Lung (tissue), 12 donors: Measurements from ENCODE around the gene MT1F. TPM values are rescaled to one million over a fixed set of nuclear protein-coding genes. Genes with fewer than 3 reads are reported as not detected.

Experiments used
- ATAC-seq: fragments of 200-7000 bp; cut with Tn5 transposase; one replicate; pipeline ENCODE4 v1.9.1; 2020; ENCODE audit warnings: moderate number of reproducible peaks; ENCODE audit not compliant: insufficient read depth, low FRiP score
- DNase-seq, 3 donors: peaks; one replicate each; pipeline ENCODE4 v3.0.0-alpha.2; 2013 to 2017
- H3K27ac ChIP-seq, 2 donors: one replicate each; pipeline ENCODE4 v1.5.1; 2013; ENCODE audit warnings: mild to moderate bottlenecking in 2 of 2, moderate library complexity in 2 of 2, control low read depth in 1 of 2, inconsistent platforms in 1 of 2, low read depth in 1 of 2, low read length in 1 of 2
- H3K27me3 ChIP-seq, 3 donors: one replicate each; pipeline ENCODE4 v1.5.1; 2013; ENCODE audit warnings: low read length in 2 of 3; ENCODE audit not compliant: control insufficient read depth in 3 of 3, insufficient read depth in 3 of 3
- H3K36me3 ChIP-seq, 4 donors: one replicate each; pipeline ENCODE4 v1.5.1; 2013; ENCODE audit warnings: low read length in 4 of 4, mild to moderate bottlenecking in 1 of 4, moderate library complexity in 1 of 4; ENCODE audit not compliant: control insufficient read depth in 4 of 4, insufficient read depth in 4 of 4
- H3K4me1 ChIP-seq, 5 donors: one replicate each; pipeline ENCODE4 v1.5.1; 2013; ENCODE audit warnings: low read length in 5 of 5, mild to moderate bottlenecking in 2 of 5, moderate library complexity in 1 of 5; ENCODE audit not compliant: control insufficient read depth in 5 of 5, insufficient read depth in 5 of 5
- H3K4me3 ChIP-seq: one replicate; pipeline ENCODE4 v1.5.1; 2013; ENCODE audit warnings: mild to moderate bottlenecking, control low read depth, moderate library complexity
- H3K9ac ChIP-seq, 2 donors: one replicate each; pipeline ENCODE4 v1.5.1; 2013; ENCODE audit warnings: low read length in 2 of 2, control low read depth in 1 of 2; ENCODE audit not compliant: insufficient read depth in 1 of 2
- H3K9me3 ChIP-seq, 4 donors: one replicate each; pipeline ENCODE4 v1.5.1; 2013; ENCODE audit warnings: low read length in 3 of 4, mild to moderate bottlenecking in 1 of 4, moderate library complexity in 1 of 4; ENCODE audit not compliant: control insufficient read depth in 4 of 4, insufficient read depth in 3 of 4
- CTCF ChIP-seq: IDR thresholded peaks from 2 replicates; pipeline ENCODE4 v1.5.1; 2012; ENCODE audit warnings: mild to moderate bottlenecking; ENCODE audit errors: control extremely low read depth, extremely low read depth
- WGBS, 2 donors: extraction: QIAGEN DNeasy Blood & Tissue Kit; methylation state at CpG; one replicate each; pipeline ENCODE4 v1.1.7; 2013; 5-methylcytosine and 5-hydroxymethylcytosine counted together
- polyA plus RNA-seq, 2 donors: library from polyadenylated mRNA; stranded (reverse); fragments of 200-250 nt; gene quantifications; one replicate each; pipeline ENCODE4 v1.2.1, GENCODE V29; 2013
- total RNA-seq, 2 donors: library from RNA; depleted of rRNA in 1 of 2; stranded (reverse); fragments of >200 nt in 1 of 2; gene quantifications; one replicate each; pipeline ENCODE4 v1.2.1, GENCODE V29; 2014 to 2021
- donor health status: control.
- donor health status: control.
- donor health status: Bipolar disorder and iron deficiency.
- donor health status: healthy.
- donor health status: DM: yes; HTN: yes; CAD: no.

Gene MT1F
- total and polyA plus RNA-seq, 4 donors, result 3.6 to 42.0 (median 20.9) TPM

GRCh38 chr16:56634715-56635440 lies 22.9 kb upstream of the MT1F start:
- Histone ChIP-seq H3K4me3 (no peak overlapping the region), H3K27ac (no peak overlapping the region), H3K27me3 (peaks cover 0 to 89% (median 83%) of the 10 kb centered on the region in 3 donors), H3K4me1 (peaks cover 0 to 17% (median 5%) of the 10 kb centered on the region in 5 donors), H3K9ac (no peak overlapping the region), H3K9me3 (peaks cover 0 to 8% (median 0%) of the 10 kb centered on the region in 4 donors), H3K36me3 (no peaks in the 10 kb centered on the region)
- DNase-seq, result no peak
- WGBS, 2 donors, result 28 to 35% methylated on average over 47 of the region's 47 CpGs
- no peak for TF ChIP-seq CTCF
- no peak for ATAC-seq

DNA sequence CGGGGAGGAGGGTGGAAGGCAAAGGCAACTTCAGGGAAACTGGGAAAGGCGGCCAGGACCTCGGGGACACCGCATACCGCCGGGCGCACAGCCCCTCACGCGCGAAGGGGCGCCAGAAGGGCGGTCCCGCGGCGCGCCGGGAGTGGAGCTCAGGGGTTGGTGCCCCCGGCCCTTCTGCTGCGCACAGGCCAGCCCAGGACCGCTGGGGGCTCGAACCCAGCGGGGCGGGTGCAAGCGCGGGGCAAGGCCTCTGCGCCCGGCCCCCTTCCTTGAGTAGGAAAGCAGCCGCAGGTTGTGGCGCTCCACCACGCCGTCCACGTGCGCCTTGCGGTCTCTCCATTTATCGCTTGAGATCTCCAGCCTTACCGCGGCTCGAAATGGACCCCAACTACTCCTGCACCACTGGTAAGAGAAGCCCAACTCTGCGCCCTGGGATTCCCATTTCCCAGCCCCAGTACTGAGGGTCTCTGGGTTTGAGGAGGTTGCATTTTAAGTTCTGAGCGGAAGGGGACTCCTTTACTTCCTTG lies 22.3 kb upstream of the MT1F start:
- H3K36me3 ChIP-seq, result no peaks in the 10 kb centered on the region
- no peak overlapping the region for H3K27ac ChIP-seq
- peaks cover 0 to 17% (median 5%) of the 10 kb centered on the region in 5 donors for H3K4me1 ChIP-seq
- DNase-seq (no peak), ATAC-seq (no peak)
- peaks cover 0 to 8% (median 0%) of the 10 kb centered on the region in 4 donors for H3K9me3 ChIP-seq
- 12 to 23% methylated on average over 40 of the region's 40 CpGs for WGBS, 2 donors
- TF ChIP-seq CTCF, result no peak
- H3K9ac ChIP-seq, result no peak overlapping the region
- no peak overlapping the region for H3K4me3 ChIP-seq
- H3K27me3 ChIP-seq, result peaks cover 0 to 89% (median 85%) of the 10 kb centered on the region in 3 donors

DNA sequence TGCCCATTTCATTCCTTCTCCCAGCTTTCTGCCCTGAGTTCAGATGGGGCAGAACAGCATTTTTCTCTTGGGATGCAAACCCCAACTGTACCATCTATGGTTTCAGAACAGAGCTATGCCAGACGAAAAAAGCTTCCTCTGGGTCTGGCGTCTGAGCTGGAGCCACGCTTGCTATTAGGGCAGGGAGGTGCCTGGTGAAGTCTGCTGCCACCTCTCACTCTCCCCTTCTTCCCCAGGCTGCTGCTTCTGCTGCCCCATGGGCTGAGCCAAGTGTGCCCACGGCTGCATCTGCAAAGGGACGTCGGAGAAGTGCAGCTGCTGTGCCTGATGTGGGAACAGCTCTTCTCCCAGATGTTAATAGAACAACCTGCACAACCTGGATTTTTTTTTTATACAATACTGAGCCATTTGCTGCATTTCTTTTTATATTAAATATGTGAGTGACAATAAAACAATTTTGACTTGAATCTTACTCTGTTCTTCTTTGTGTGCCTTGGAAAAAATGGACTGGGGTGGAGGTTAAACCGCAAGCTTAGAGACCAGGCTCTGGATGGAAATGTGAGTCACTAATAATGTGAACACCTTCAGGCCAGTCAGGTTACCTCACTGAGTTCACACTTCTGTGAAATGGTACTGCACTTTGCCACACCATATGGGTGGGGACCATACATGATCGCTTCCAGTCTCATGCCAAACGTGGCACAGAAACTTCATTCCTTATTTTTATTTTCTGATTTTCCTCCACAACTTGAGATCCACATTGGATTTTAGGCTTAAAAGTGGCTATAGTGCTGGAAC lies 20.9 kb upstream of the MT1F start:
- Histone ChIP-seq H3K27me3 (peaks cover 0 to 91% (median 88%) of the 10 kb centered on the region in 3 donors), H3K9me3 (peaks cover 0 to 8% (median 0%) of the 10 kb centered on the region in 4 donors), H3K4me3 (no peak overlapping the region), H3K9ac (no peak overlapping the region), H3K36me3 (no peaks in the 10 kb centered on the region), H3K27ac (no peak overlapping the region), H3K4me1 (peaks cover 0 to 17% (median 5%) of the 10 kb centered on the region in 5 donors)
- 43 to 53% methylated on average over 9 of the region's 9 CpGs for WGBS, 2 donors
- DNase-seq (no peak), ATAC-seq (no peak)
- TF ChIP-seq CTCF, result no peak
